B cell (primary cell): Measurements from ENCODE around the gene CRYGN.

Experiments used
- CTCF ChIP-seq: fragments of 200-600 bp; IDR thresholded peaks from one replicate; pipeline ENCODE4 v1.8.0; 2022; ENCODE audit warnings: antibody characterized with exemption, mild to moderate bottlenecking
- EZH2 ChIP-seq: IDR thresholded peaks from 2 replicates; pipeline ENCODE4 v1.6.1; 2012; ENCODE audit warnings: borderline replicate concordance, low read depth, mild to moderate bottlenecking, moderate library complexity, low read length; ENCODE audit not compliant: insufficient read depth, poor library complexity, severe bottlenecking

GRCh38 chr7:151423226-151423625, 16.7 kb downstream of the CRYGN start:
- TF ChIP-seq CTCF (no peak), EZH2 (no peak)
